Ramos (cell line): ENCODE results near the gene VPS54.
"Not testable (repeated sequence)": the region's sequence is repeated elsewhere in the genome, so short reads cannot be mapped to it uniquely, and the experiment has no call there.

ENCODE experiments used
- in situ Hi-C: fragments of 300-500 bp; cut with MboI; formaldehyde crosslinking; loops from one replicate; pipeline ENCODE4 v1.14.3; 2022; ENCODE audit warnings: low sequenced_read_pairs; ENCODE audit not compliant: unreplicated experiment

Gene VPS54

GRCh38 chr2:63996582-63997198 lies 22.5 kb downstream of the VPS54 start:
- in situ Hi-C loops: not testable (repeated sequence)

DNA sequence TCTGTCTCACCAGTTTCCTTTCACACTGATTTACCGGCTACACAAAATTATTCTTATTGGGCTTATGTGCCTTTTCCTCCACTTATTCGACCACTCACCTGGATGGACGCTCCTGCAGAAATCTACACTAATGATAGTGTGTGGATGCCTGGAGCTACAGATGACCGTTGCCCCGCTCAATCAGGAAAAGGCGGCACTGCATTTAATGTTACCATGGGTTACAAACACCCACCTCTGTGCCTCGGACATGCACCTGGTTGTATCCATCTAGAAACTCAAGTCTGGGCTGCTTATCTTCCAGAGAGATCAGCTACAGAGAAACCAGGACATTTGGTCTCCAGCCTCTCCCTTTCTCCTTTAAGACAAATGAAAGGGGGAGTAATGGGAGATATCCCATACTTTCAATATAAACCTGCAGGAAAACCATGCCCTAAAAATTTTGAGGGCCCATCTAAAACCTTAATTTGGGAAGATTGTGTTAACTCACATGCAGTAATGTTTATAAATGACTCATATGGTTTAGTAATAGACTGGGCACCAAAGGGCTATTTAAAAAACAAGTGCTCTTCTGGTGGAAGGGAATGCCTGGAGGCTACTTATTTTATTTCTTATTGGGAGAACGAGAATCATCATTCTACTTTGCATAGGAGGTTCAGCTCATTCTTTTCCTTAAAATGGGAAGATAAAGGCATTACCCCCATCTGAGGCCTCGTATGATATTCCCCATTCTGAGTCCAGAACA lies 24.7 kb downstream of the VPS54 start:
- in situ Hi-C loops: not testable (repeated sequence)

GRCh38 chr2:63993871-63994270 lies 25.4 kb downstream of the VPS54 start:
- in situ Hi-C loops: no loop called here

DNA sequence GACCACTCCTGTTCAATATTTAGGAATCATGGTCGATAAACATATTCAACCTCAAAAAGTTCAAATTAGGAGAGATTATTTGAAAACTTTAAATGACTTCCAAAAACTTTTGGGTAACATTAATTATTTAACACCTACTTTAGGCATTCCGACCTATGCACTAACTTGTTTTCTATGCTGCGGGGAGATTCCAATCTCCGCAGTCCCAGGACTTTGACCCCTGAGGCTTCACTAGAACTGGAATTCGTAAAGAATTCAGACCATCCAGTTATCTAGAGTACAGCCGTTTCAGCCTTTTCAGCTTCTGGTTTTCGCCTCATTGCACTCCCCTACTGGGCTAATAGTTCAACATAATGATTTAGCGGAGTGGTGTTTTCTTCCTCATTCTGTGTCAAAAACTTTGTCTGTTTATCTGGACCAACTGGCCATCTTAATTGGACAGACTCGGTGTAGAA lies 26.1 kb downstream of the VPS54 start:
- in situ Hi-C loops: not testable (repeated sequence)

- in situ Hi-C loops: no loop called here
These were observed 27.1 kb downstream of the VPS54 start for GRCh38 chr2:63992061-63992685.

DNA sequence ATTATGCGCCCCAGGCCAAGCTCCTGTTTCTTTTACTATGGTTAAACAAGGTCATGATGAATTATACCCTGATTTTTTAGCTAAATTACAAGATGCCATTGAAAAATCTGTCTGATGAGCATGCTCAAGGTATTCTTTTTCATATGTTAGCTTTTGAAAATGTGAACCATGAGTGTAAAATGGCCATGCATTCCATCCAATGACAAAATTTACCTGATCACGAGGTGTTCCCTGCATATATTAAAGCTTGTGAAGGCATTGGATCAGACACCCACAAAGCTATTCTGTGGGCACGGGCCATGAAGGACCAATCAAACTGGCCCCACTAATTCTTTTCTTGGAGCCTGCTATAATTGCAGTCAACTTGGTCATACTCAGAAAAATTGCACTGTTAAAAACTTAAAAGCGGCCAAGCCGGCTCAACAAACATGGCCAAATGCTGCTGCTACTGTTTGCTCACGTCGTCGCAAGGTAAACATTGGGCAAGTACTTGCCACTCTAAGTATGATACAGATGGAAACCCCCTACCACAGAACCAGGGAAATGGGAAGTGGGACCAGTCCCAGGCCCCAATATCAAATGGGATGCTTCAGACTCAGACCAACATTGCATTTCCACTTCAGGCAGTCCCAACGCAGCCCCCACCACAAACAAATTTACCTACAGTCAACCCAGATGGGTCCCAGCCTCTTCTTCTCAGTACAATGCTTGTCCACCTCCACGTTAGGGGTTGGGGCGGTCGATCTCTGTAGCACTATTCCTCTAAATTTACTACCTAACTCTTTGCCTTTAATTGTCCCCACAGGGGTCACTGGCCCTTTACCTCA lies 27.8 kb downstream of the VPS54 start:
- in situ Hi-C loops: not testable (repeated sequence)

- in situ Hi-C loops: no loop called here
These were observed 29.2 kb downstream of the VPS54 start for GRCh38 chr2:63990072-63990471.

- in situ Hi-C loops: not testable (repeated sequence)
These were observed 30.3 kb downstream of the VPS54 start for GRCh38 chr2:63988842-63989436.

- in situ Hi-C loops: no loop called here
These were observed 34.4 kb downstream of the VPS54 start for GRCh38 chr2:63984606-63985359.

GRCh38 chr2:63983986-63984605 lies 35.1 kb downstream of the VPS54 start:
- in situ Hi-C loops: no loop called here

GRCh38 chr2:63982335-63982734 lies 36.9 kb downstream of the VPS54 start:
- in situ Hi-C loops: no loop called here

DNA sequence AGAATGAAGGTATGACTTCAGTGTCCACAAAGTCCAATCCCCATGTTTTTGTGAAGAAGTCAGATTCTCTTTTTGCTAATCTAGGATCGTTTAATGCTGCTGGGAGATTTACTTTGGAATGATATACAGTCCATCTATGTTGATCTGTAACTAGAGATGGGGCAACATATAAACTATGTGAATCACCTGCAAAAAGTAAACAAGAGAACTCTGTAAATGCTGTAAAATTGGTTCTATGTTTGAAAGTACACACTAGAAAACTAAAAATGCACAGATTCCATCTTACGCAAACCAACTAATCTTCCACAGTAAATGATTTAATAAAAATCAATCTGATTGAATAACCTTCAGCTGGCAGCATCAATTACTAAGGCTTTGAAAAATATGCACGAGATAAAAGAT lies 37.5 kb downstream of the VPS54 start:
- in situ Hi-C loops: no loop called here

DNA sequence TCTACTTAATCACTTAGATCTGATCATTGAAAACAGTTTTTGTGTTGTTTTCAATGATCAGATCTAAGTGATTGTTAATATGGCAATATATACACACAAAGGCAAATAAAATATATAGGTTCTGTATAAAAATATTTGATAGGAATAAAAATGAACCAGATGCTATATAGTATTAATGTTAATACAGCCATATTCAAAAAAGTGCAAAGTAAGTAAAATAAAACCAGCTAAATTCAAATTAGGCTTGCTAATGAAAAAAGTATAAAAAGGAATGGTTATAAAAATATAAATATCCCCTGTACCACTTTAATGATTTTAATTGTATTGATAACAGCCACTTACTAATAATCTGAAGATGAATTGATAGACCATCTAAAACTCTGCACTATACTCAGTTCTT lies 38.4 kb downstream of the VPS54 start:
- in situ Hi-C loops: no loop called here

DNA sequence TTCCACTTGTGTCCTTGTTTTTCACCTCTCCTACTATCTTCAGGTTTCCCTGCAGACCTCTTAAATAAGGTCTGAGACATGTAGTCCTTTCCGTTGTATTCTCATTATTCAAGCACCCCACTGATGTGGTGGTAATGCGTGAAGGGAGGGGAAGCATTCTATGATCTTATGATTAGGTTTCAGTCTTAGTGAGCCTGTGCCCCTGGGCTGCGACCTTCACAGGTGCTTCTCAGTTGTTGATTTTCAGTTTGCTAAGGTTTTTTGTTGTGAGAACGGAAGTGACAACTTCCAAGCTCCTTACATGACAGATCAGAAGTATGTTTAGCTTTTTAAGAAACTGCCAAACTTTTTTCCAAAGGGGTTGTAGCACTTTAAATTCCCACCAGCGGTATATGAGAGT lies 41.3 kb downstream of the VPS54 start:
- in situ Hi-C loops: no loop called here

DNA sequence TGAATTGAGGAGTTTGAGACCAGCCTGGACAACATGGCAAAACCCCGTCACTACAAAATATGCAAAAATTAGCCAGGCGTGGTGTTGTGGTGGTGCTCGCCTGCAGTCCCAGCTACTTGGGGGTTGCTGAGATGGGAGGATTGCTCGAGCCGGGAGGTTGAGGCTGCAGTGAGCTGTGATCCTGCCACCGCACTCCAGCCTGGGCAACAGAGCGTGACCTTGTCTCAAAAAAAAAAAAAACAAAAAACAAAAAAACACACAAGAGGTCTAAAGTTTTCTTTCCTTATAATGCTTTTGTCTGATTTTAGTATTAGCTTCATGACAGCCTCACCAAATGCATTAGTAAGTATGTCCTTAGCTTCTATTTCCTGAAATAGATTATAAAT lies 43.1 kb downstream of the VPS54 start:
- in situ Hi-C loops: no loop called here

DNA sequence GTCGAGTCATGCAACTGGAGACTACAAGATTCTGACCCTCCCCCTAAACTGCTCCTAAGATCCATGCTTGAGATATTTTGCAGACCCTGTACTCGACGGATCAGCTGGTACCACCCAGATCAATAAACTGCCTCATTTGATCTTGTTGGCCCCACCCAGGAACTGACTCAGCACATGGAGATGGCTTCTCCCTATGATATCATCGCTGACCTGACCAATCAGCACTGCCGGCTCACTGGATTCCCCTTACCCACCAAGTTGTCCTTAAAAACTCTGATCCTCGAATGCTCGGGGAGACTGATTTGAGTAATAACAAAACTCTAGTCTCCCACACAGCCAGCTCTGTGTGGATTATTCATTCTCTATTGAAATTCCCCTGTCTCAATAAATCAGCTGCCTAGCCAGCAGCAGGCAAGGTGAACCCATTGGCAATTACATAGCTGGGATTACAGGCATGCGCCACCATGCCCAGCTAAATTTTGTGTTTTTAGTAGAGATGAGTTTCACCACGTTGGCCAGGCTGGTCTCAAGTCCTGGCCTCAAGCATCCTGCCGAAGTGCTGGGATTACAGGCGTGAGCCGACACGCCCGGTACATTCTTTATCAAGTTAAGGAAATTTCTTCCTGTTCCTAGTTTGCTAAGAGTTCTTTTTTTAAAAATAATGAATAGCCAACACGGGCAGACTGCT lies 43.6 kb downstream of the VPS54 start:
- in situ Hi-C loops: no loop called here

DNA sequence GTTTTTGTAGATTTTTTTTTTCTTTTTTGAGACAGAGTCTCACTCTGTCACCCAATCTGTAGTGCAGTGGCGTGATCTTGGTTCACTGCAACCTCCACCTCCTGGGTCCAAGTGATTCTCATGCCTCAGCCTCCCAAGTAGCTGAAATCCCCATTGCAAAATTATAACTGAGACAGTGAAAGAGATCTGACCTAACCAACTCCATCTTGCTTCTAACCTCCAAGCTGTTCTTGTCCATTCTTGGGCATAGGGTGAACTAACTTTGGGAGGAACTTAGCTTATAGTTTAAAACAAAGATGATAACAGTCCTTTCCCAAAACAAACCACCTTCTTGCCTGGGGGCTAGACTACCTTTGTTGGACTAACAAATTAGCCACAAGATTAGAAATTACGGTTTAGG lies 44.2 kb downstream of the VPS54 start:
- in situ Hi-C loops: not testable (repeated sequence)

DNA sequence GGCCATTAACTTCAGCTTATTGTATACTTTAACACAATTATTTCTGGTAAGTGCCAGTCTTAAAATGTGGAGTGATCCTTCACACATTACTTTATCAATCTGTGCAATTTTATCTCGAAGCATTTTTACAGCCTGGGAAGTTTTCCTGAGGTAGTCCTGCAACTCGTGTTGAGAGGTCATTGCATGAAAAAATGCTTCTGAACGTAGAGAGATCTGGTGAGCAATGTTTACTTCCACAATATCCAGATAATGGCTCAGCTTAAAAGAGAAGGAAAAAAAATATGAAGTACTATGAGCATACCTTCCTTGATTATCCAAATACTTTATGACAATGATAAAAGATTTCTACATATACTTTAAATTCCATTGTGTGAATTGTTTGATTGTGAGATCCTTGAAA lies 57.0 kb downstream of the VPS54 start:
- in situ Hi-C loops: no loop called here

GRCh38 chr2:63950414-63950813 lies 68.8 kb downstream of the VPS54 start:
- in situ Hi-C loops: no loop called here
